ENCODE results near the gene SYT7.

Gene SYT7

DNA sequence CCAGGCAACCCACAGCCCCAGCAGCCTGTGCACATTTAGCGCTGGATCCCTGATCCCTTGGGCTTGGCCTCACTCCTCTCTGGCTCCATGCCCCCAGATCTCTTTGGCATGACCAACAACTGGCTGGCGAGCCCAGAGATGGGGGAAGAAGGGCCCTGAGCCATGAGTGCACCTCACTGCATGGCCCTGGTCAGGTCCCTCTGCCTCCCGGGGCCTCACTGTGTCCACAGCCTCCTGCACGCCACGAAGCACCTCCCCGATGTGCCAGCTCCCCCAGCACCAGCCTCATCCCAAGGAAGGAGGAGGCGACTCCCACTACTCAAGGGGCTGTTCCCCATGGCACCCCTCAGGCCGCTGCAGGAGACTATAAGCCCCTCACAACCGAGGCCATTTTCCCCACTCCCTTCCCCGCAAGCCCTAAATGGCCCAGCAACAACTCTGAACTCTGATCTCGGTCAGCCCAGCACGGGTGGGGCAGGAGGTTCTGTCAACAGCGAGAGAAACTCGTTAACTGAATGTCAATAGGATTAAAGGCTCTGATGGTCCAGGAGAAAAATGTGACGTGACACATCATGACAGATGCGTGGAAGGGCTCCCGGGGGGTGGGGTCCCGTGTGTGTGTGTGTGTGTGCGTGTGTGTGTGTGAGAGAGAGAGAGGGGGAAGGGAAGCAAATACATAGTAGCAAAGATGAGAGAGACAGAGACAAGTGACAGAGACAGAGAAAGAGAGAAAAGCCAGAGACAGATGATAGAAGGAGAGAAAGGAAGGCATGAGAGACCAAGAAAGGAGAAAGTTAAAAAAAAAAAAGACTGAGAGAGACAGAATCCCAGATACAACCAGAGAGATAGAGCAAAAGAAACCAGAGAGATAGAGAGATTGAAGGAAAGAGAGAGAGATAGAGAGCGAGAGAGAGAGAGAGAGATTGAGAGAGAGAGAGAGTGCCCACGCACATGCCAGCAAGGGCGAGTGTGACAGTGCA is 28.4 kb upstream of the SYT7 start:
- no peak for DNase-seq (ENCODE audit: low read depth)
- TF ChIP-seq, protein P1, sequence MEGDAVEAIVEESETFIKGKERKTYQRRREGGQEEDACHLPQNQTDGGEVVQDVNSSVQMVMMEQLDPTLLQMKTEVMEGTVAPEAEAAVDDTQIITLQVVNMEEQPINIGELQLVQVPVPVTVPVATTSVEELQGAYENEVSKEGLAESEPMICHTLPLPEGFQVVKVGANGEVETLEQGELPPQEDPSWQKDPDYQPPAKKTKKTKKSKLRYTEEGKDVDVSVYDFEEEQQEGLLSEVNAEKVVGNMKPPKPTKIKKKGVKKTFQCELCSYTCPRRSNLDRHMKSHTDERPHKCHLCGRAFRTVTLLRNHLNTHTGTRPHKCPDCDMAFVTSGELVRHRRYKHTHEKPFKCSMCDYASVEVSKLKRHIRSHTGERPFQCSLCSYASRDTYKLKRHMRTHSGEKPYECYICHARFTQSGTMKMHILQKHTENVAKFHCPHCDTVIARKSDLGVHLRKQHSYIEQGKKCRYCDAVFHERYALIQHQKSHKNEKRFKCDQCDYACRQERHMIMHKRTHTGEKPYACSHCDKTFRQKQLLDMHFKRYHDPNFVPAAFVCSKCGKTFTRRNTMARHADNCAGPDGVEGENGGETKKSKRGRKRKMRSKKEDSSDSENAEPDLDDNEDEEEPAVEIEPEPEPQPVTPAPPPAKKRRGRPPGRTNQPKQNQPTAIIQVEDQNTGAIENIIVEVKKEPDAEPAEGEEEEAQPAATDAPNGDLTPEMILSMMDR (conservative IDR thresholded peaks at IDR 0.05; ENCODE audit: low read depth, low read length): no peak

GRCh38 chr11:61607920-61608599 is 27.2 kb upstream of the SYT7 start:
- TF ChIP-seq, protein P1 (conservative IDR thresholded peaks at IDR 0.05; ENCODE audit: low read depth, low read length): no peak
- no peak for DNase-seq (ENCODE audit: low read depth)
- no peak overlapping the region for H3K4me3 ChIP-seq (ENCODE audit: low read length)

More for the DNA sequence above, 28.4 kb upstream of the SYT7 start:
- H3K4me3 ChIP-seq (ENCODE audit: low read length): no peak overlapping the region

- no peak for DNase-seq (ENCODE audit: low read depth)
- TF ChIP-seq, protein P1 (conservative IDR thresholded peaks at IDR 0.05; ENCODE audit: low read depth, low read length): no peak
Measured at GRCh38 chr11:61607426-61607825, 26.6 kb upstream of the SYT7 start.

GRCh38 chr11:61603667-61604066 is 22.8 kb upstream of the SYT7 start:
- no peak for DNase-seq (ENCODE audit: low read depth)
- TF ChIP-seq, protein P1 (conservative IDR thresholded peaks at IDR 0.05; ENCODE audit: low read depth, low read length): no peak
- H3K4me3 ChIP-seq (ENCODE audit: low read length): no peak overlapping the region

More at GRCh38 chr11:61607426-61607825, 26.6 kb upstream of the SYT7 start:
- no peak overlapping the region for H3K4me3 ChIP-seq (ENCODE audit: low read length)

GRCh38 chr11:61602775-61603569 is 22.1 kb upstream of the SYT7 start:
- DNase-seq (ENCODE audit: low read depth): peak; percentile 67
- TF ChIP-seq, protein P1 (conservative IDR thresholded peaks at IDR 0.05; ENCODE audit: low read depth, low read length): no peak
- no peak overlapping the region for H3K4me3 ChIP-seq (ENCODE audit: low read length)

DNA sequence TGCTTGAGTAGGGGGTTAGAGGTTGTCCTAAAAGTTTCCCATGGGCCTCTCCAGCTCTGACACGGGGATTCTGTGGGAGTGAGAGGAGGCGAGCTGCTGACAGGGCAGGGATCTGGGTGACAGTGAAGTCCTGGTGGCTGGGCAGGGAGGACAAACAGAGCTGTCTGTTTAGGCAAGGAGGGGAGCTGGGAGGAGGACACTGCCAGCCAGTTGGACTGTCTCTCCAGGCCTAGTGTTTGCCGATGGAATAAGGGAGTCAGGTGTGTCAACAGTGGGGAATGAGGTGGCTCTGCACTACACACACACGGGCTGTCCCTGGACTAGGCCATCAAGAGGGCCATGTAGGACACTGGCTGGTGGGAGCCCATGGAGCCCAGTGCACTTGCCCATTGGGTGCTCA is 20.6 kb upstream of the SYT7 start:
- no peak overlapping the region for H3K4me3 ChIP-seq (ENCODE audit: low read length)
- TF ChIP-seq, protein P1 (conservative IDR thresholded peaks at IDR 0.05; ENCODE audit: low read depth, low read length): no peak
- no peak for DNase-seq (ENCODE audit: low read depth)
